PC-3 (cell line): Measurements from ENCODE around the gene ATP8A1.

Source experiments
- CTCF ChIP-seq: fragments of 300-600 bp; sonication (generic); conservative IDR thresholded peaks from 2 replicates; pipeline ENCODE4 v1.5.1; 2017; ENCODE audit warnings: antibody characterized with exemption, low read depth, mild to moderate bottlenecking, low read length
- EZH2 ChIP-seq: fragments of 300-600 bp; sonication (generic); IDR thresholded peaks from one replicate; pipeline ENCODE4 v1.6.1; 2017; ENCODE audit warnings: antibody characterized with exemption, mild to moderate bottlenecking, low read length; ENCODE audit not compliant: unreplicated experiment

GRCh38 chr4:42360256-42360669 lies 296.6 kb downstream of the ATP8A1 start:
- TF ChIP-seq CTCF (no peak), EZH2 (no peak)
